Muscle layer of duodenum (tissue), 2 donors: Measurements from ENCODE around the gene RIC3.

Experiments used
- H3K27ac ChIP-seq: one replicate; pipeline ENCODE4 v1.7.0; 2013; ENCODE audit warnings: mild to moderate bottlenecking, low read length
- H3K27me3 ChIP-seq: one replicate; pipeline ENCODE4 v1.7.0; 2013; ENCODE audit warnings: low read depth, mild to moderate bottlenecking, control low read depth, low read length
- H3K36me3 ChIP-seq, 2 donors: one replicate each; pipeline ENCODE4 v1.7.0; 2013; ENCODE audit warnings: low read length in 2 of 2, control low read depth in 1 of 2, mild to moderate bottlenecking in 1 of 2; ENCODE audit not compliant: insufficient read depth in 2 of 2, control insufficient read depth in 1 of 2
- H3K4me1 ChIP-seq, 2 donors: one replicate each; pipeline ENCODE4 v1.7.0; 2013; ENCODE audit warnings: low read length in 2 of 2, mild to moderate bottlenecking in 2 of 2, control low read depth in 1 of 2, moderate library complexity in 1 of 2; ENCODE audit not compliant: insufficient read depth in 2 of 2, control insufficient read depth in 1 of 2
- H3K4me3 ChIP-seq, 2 donors: one replicate each; pipeline ENCODE4 v1.7.0; 2013; ENCODE audit warnings: low read length in 2 of 2, low read depth in 1 of 2, mild to moderate bottlenecking in 1 of 2
- H3K9me3 ChIP-seq, 2 donors: one replicate each; pipeline ENCODE4 v1.7.0; 2013; ENCODE audit warnings: low read length in 2 of 2, control low read depth in 1 of 2, mild to moderate bottlenecking in 1 of 2; ENCODE audit not compliant: control insufficient read depth in 1 of 2
- donor health status: healthy.

The RIC3 gene

GRCh38 chr11:8122173-8122764 lies 46.6 kb downstream of the RIC3 start:
- Histone ChIP-seq H3K27ac (no peak overlapping the region), H3K27me3 (no peaks in the 10 kb centered on the region), H3K36me3 (no peaks in the 10 kb centered on the region), H3K4me3 (no peak overlapping the region), H3K9me3 (peaks cover 0 to 3% of the 10 kb centered on the region in 2 donors), H3K4me1 (no peaks in the 10 kb centered on the region)

- Histone ChIP-seq H3K27me3 (no peaks in the 10 kb centered on the region), H3K9me3 (no peaks in the 10 kb centered on the region), H3K4me3 (peak overlapping the region in 1 of 2 donors; percentile 33), H3K36me3 (peaks cover 0 to 17% of the 10 kb centered on the region in 2 donors), H3K27ac (no peak overlapping the region), H3K4me1 (peaks cover 0 to 28% of the 10 kb centered on the region in 2 donors)
Measured at GRCh38 chr11:8111636-8112035, 57.2 kb downstream of the RIC3 start.

- H3K4me1 ChIP-seq: peaks cover 0 to 28% of the 10 kb centered on the region in 2 donors
- H3K27me3 ChIP-seq: no peaks in the 10 kb centered on the region
- H3K9me3 ChIP-seq: no peaks in the 10 kb centered on the region
- H3K27ac ChIP-seq: no peak overlapping the region
- H3K4me3 ChIP-seq: no peak overlapping the region
- peaks cover 0 to 17% of the 10 kb centered on the region in 2 donors for H3K36me3 ChIP-seq
Measured at GRCh38 chr11:8110396-8110795, 58.4 kb downstream of the RIC3 start.

GRCh38 chr11:8109675-8110074 lies 59.1 kb downstream of the RIC3 start:
- Histone ChIP-seq H3K4me3 (no peak overlapping the region), H3K36me3 (peaks cover 0 to 19% of the 10 kb centered on the region in 2 donors), H3K27me3 (no peaks in the 10 kb centered on the region), H3K4me1 (peaks cover 0 to 28% of the 10 kb centered on the region in 2 donors), H3K9me3 (no peaks in the 10 kb centered on the region), H3K27ac (no peak overlapping the region)

GRCh38 chr11:8108421-8108820 lies 60.4 kb downstream of the RIC3 start:
- H3K4me3 ChIP-seq: no peak overlapping the region
- no peaks in the 10 kb centered on the region for H3K27me3 ChIP-seq
- peaks cover 4 to 28% of the 10 kb centered on the region in 2 donors for H3K36me3 ChIP-seq
- H3K9me3 ChIP-seq: no peaks in the 10 kb centered on the region
- peaks cover 0 to 28% of the 10 kb centered on the region in 2 donors for H3K4me1 ChIP-seq
- no peak overlapping the region for H3K27ac ChIP-seq

GRCh38 chr11:8107642-8108041 lies 61.2 kb downstream of the RIC3 start:
- H3K9me3 ChIP-seq: no peaks in the 10 kb centered on the region
- H3K4me3 ChIP-seq: no peak overlapping the region
- H3K4me1 ChIP-seq: peaks cover 0 to 23% of the 10 kb centered on the region in 2 donors
- H3K27me3 ChIP-seq: no peaks in the 10 kb centered on the region
- peaks cover 4 to 29% of the 10 kb centered on the region in 2 donors for H3K36me3 ChIP-seq
- H3K27ac ChIP-seq: no peak overlapping the region

- Histone ChIP-seq H3K9me3 (no peaks in the 10 kb centered on the region), H3K36me3 (peaks cover 4 to 37% of the 10 kb centered on the region in 2 donors), H3K27me3 (no peaks in the 10 kb centered on the region), H3K4me3 (no peak overlapping the region), H3K4me1 (peaks cover 0 to 19% of the 10 kb centered on the region in 2 donors), H3K27ac (no peak overlapping the region)
Measured at GRCh38 chr11:8106679-8107078, 62.1 kb downstream of the RIC3 start.

- Histone ChIP-seq H3K36me3 (peaks cover 4 to 48% of the 10 kb centered on the region in 2 donors), H3K4me1 (peaks cover 0 to 12% of the 10 kb centered on the region in 2 donors), H3K4me3 (no peak overlapping the region), H3K27ac (no peak overlapping the region), H3K27me3 (no peaks in the 10 kb centered on the region), H3K9me3 (no peaks in the 10 kb centered on the region)
Measured at GRCh38 chr11:8105666-8106065, 63.2 kb downstream of the RIC3 start.

- Histone ChIP-seq H3K36me3 (peaks cover 4 to 49% of the 10 kb centered on the region in 2 donors), H3K4me3 (no peak overlapping the region), H3K4me1 (peaks cover 0 to 8% of the 10 kb centered on the region in 2 donors), H3K27me3 (no peaks in the 10 kb centered on the region), H3K27ac (no peak overlapping the region), H3K9me3 (no peaks in the 10 kb centered on the region)
Measured at GRCh38 chr11:8105133-8105532, 63.7 kb downstream of the RIC3 start.

GRCh38 chr11:8103909-8104308 lies 64.9 kb downstream of the RIC3 start:
- Histone ChIP-seq H3K9me3 (no peaks in the 10 kb centered on the region), H3K36me3 (peaks cover 4 to 51% of the 10 kb centered on the region in 2 donors), H3K27ac (no peak overlapping the region), H3K4me3 (no peak overlapping the region), H3K27me3 (no peaks in the 10 kb centered on the region), H3K4me1 (peaks cover 0 to 8% of the 10 kb centered on the region in 2 donors)

GRCh38 chr11:8102965-8103364 lies 65.9 kb downstream of the RIC3 start:
- H3K4me3 ChIP-seq: no peak overlapping the region
- H3K4me1 ChIP-seq: no peaks in the 10 kb centered on the region
- H3K9me3 ChIP-seq: no peaks in the 10 kb centered on the region
- peaks cover 4 to 51% of the 10 kb centered on the region in 2 donors for H3K36me3 ChIP-seq
- no peak overlapping the region for H3K27ac ChIP-seq
- H3K27me3 ChIP-seq: no peaks in the 10 kb centered on the region
